HG02852 (cell line): ENCODE data around the gene PLEKHA8.

ENCODE experiments used
- ATAC-seq: cut with Tn5 transposase; IDR thresholded peaks from one replicate; pipeline ENCODE4 v1.9.1; 2021; ENCODE audit warnings: mild to moderate bottlenecking, moderate library complexity; ENCODE audit not compliant: unreplicated experiment

Gene PLEKHA8

DNA sequence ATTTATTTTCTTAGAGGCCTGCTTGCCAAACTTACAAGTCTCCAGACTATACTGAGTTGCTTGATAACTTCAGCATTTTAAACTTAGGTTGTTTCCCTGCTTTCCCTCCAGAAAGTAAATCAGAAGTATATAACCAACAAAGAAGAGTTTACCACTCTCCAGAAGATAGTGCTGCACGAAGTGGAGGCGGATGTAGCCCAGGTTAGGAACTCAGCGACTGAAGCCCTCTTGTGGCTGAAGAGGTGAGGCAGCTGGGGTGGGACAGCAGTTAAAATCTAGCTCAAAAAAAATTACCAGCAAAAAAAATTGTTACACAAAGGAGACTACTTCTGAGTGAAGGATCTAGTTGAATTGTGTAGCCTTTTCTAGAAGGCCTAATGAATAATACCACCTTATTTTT lies 33.6 kb downstream of the PLEKHA8 start:
- ATAC-seq, result peak; percentile 75

DNA sequence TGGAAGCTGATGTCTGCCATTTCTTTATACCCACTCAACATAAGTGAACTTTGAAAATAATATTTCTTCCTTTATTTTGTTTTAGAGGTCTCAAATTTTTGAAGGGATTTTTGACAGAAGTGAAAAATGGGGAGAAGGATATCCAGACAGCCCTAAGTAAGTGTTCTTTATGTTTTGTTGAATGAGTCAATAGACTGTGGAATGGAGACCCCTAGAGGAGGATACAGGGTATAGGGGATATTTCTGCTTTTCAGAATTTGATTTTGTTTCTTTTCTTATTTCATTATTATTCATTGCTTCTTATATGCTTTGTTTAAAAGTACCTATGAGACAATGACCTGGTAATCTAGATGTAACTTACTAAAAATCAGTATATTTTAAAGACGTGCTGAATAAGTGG lies 34.4 kb downstream of the PLEKHA8 start:
- no peak for ATAC-seq

DNA sequence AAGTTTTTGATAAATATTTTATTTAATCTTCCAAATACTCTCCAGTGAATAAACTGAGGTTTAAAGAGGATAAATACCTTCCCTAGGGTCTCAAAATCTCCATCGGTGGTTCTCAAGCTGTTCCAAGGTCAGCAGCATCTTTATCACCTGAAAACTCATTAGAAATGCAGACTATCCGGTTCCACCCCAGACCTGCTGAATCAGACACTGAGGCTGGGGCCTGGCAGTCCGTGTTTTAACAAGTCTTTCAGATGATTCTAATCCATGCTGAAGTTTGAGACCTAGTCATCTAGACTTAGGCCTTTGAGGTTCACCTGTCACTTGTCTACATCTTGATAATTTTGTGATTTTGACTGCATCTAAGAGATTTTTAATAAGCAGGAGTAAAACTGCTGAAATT lies 37.5 kb downstream of the PLEKHA8 start:
- ATAC-seq, result no peak

- ATAC-seq, result no peak
These were observed 38.5 kb downstream of the PLEKHA8 start for GRCh38 chr7:30066687-30067086.

- ATAC-seq, result no peak
These were observed 39.9 kb downstream of the PLEKHA8 start for GRCh38 chr7:30068117-30068516.

- no peak for ATAC-seq
These were observed 41.1 kb downstream of the PLEKHA8 start for GRCh38 chr7:30069096-30069867.

GRCh38 chr7:30070052-30070451 lies 41.8 kb downstream of the PLEKHA8 start:
- no peak for ATAC-seq

DNA sequence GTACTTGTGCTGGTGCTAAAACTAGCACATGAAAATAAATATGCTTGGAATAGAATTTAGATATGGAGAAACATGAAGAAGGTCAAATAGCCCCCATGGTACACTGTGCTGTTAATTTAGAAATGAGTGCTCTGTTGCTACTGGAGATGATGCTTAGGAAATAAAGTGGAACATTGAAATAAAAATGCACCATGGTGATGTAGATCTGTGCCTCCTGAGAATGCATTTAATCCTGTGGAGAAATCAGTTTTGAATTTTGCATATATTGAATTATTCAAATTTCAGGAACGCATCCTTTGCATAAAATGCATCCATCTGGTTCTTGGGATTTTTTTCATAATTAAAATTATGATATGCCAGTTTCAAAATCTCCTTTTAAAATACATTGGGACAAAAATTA lies 44.5 kb downstream of the PLEKHA8 start:
- ATAC-seq, result no peak

DNA sequence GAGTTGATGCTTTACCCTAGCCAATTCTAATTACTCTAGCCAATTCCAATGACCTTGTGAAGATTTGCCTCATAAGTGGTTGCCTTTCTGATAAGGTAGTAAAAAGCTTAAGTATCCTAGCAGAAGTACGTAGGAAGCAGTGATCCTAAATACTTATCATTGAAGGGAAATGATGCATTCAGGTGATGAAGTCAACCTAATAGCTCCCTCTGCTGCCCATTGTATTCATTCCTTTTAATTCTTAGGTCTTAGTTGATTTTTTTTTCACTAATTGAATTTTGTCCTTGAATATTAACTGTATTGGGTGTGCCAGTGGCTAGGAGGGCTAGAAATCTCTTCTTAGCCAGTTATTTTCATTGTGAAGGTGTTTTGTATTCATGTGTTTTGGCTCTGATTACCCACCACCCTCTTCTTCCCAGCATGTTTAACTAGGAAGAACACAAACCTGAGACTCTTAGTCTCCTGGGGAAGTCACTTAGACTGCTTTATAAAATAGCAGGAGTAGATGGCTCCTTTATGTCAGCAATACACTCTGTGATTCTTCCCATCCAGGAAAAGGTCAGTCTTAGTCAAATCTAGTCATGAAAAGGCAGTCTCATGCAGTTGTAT lies 46.3 kb downstream of the PLEKHA8 start:
- no peak for ATAC-seq

DNA sequence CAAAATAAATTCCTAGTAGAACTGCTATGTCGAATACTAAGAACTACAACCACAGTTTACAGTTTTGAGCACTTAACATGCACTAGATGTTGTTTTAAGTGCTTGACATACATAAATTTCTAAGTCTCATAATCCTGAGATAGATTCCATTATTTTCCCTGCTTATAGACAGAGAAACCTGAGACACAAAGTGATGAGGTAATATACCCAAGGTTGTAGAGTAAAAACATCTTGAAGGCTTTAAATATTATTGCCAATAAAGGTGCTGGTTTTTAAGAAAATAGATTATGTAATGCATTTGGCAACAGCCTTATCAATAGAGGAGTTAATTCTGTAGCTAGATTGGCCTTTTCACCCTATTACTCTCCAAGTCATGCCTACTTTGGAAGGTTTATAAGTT lies 48.2 kb downstream of the PLEKHA8 start:
- ATAC-seq, result no peak

DNA sequence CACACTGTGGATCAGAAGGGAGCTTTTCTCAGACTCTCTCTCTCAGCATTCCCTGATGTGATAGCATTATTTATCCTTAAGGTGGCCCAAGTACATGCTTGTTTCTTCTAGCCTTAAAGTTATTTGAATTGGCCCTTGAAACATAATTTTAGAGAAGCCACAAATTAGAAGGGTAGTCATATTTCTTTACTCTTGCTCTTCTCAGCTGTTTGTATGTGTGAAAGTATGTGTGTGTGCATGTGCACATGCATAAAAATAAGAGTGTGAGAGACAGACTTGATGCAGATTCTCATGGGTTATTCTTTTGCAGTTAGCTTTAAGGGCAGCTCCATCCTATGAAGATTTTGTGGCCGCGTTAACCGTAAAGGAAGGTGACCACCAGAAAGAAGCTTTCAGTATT lies 50.1 kb downstream of the PLEKHA8 start:
- no peak for ATAC-seq

GRCh38 chr7:30079880-30080279 lies 51.7 kb downstream of the PLEKHA8 start:
- no peak for ATAC-seq

- no peak for ATAC-seq
These were observed 52.6 kb downstream of the PLEKHA8 start for GRCh38 chr7:30080818-30081217.

GRCh38 chr7:30082686-30083085 lies 54.5 kb downstream of the PLEKHA8 start:
- ATAC-seq, result no peak

DNA sequence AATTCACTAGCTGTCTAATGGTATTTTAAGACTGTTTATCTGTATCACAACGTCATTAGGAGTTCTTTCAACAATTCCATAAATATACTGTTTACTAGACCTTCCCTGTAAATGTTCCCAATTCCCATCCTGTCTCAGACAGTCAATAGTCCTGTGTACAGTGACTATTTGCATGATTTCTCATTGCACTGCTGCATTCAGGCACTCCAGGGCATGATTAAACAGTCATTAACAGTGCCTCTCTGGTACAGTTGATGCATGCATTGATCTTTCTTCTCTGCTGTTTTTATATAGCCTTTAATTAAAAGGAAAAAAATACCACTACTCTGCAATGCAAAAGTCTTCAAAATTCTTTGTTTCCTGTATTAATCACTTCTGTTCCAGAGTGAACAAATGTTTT lies 55.1 kb downstream of the PLEKHA8 start:
- no peak for ATAC-seq

DNA sequence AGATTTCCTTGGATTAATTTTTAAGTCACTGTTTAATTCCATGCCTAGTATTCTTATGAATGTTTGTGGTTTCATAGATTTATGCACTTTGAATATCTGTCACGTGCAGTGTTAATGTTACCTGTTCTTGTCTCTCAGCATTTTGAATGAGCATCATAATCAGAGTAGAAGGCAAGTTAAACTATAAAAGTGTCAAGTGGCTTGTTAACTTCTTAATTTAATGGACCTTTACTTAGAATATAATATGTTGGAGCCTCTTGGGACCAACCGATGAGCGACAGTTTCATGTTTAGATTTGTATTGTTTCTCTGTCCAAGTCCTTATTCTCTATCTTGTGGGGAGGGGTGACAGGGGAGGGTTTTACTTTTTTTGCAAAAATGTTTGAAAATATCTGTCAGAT lies 56.0 kb downstream of the PLEKHA8 start:
- ATAC-seq, result no peak

DNA sequence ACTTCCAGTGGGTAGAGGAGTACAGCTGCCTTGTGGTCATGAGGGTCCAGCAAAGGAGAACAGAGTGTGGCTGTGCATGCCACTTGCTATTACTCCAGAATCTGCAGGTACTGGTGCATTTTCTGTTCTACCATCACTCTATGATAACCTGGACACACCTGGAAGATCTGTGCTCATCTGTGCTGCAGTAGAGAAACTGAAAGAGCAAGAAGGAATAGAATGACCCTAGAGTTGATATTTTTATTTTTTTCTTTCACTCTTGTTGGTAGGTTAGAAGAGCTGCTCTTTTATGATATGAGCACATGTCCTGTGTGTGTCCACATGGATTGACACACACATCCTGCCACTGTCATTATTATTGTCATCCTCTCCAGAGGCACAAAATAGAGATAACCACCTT lies 58.3 kb downstream of the PLEKHA8 start:
- no peak for ATAC-seq

- ATAC-seq, result no peak
These were observed 59.2 kb downstream of the PLEKHA8 start for GRCh38 chr7:30087371-30087770.

DNA sequence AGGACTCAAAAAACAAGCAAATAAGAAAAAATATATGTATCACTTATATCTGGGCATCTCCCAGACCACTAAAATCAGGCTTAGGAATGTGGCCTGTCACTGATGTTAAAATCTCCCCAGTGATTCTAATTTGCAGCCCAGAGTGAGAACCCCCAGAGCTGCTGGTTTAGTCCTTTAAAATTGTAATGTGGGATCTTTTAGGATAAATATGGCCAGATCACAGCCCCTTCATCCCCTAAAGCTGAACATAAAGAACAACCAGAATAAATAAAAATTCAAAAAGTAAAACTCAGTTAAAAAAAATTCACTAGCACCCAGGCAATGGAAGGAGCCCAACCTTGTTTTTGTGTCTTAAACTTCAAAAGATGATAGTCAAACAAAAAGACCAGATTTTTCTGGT lies 60.1 kb downstream of the PLEKHA8 start:
- ATAC-seq, result no peak

- no peak for ATAC-seq
These were observed 61.9 kb downstream of the PLEKHA8 start for GRCh38 chr7:30090111-30090510.

DNA sequence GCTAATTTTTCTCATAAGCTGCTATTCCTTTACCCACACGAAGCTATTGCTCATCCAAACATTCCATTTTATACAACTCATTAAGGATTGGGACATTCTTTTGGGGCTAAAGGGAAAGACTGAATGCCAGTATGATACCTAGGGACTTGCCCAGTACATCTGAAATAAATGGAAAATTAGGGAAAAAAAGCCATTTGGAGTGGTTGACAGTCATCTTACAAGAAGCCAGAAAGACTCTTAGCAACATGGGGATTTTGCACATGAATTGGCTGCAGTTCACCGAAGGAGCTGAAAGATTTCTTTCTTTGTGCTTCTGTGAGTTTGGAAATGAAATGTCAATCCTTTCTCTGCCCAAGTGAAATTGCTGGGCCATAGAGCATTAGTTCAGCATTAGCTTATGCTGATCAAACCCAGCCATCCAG lies 63.3 kb downstream of the PLEKHA8 start:
- ATAC-seq, result no peak

GRCh38 chr7:30091987-30092386 lies 63.8 kb downstream of the PLEKHA8 start:
- ATAC-seq, result no peak
